ENCODE measurements around the gene NOL4L. TPM values are rescaled to one million over a fixed set of nuclear protein-coding genes. Genes with fewer than 3 reads are reported as not detected.

The NOL4L gene
- polyA plus RNA-seq, 1 donor (not counting 4 experiments of a cell fraction or from before 2014, with no cell fraction given) = 1.0 TPM

GRCh38 chr20:32484958-32485769 lies 100.0 kb downstream of the NOL4L start:
- H3K27ac ChIP-seq (ENCODE audit: control insufficient read depth, insufficient read depth, low read length) = no peak overlapping the region
- H3K4me3 ChIP-seq (ENCODE audit: control insufficient read depth in 2 of 3, extremely low read depth in 1 of 3, insufficient read depth in 2 of 3, low read depth in 1 of 3, low read length in 3 of 3) = peak overlapping the region; percentile 51 to 69 (median 54)
- H3K27me3 ChIP-seq (ENCODE audit: control insufficient read depth, extremely low read depth, insufficient read depth, low read length) = peaks cover 31% of the 10 kb centered on the region
- no peaks in the 10 kb centered on the region for H3K36me3 ChIP-seq (ENCODE audit: control insufficient read depth in 2 of 2, extremely low read depth in 1 of 2, insufficient read depth in 2 of 2, low read length in 2 of 2)
- no peaks in the 10 kb centered on the region for H3K9me3 ChIP-seq (ENCODE audit: control insufficient read depth, low read depth, low read length)
- no peaks in the 10 kb centered on the region for H3K4me1 ChIP-seq (ENCODE audit: control insufficient read depth, extremely low read depth, insufficient read depth, low read length)
- dilution Hi-C loops (cut with MboI; ENCODE audit: extremely low pct_ligation_motif_present, low sequenced_read_pairs) = no loop called here
- DNase-seq (ENCODE audit: low read depth, low spot score) (peak; percentile 17), FAIRE-seq (peak; percentile 58)
- H3K79me2 ChIP-seq (ENCODE audit: control insufficient read depth, insufficient read depth, low read length) = no peaks in the 10 kb centered on the region
- H3K4me2 ChIP-seq (ENCODE audit: control insufficient read depth, extremely low read depth, insufficient read depth, low read depth, low read length) = peak overlapping the region; percentile 90
- TF ChIP-seq CTCF (optimal IDR thresholded peaks at IDR 0.05 in 1 of 3, IDR thresholded peaks at IDR 0.05 in 1 of 3, conservative IDR thresholded peaks at IDR 0.05 in 1 of 3; ENCODE audit: extremely low read depth in 1 of 3, insufficient read depth in 2 of 3, low read length in 3 of 3) (peak; percentile 63 to 87 (median 72)), EZH2 (IDR thresholded peaks at IDR 0.05; ENCODE audit: low read length) (no peak)
- no peak overlapping the region for H3K9ac ChIP-seq (ENCODE audit: control insufficient read depth, extremely low read depth, insufficient read depth, low read length)
- H4K20me1 ChIP-seq (ENCODE audit: control insufficient read depth, extremely low read depth, insufficient read depth, low read length) = no peaks in the 10 kb centered on the region
- peak overlapping the region; percentile 41 for H2AFZ ChIP-seq (ENCODE audit: control insufficient read depth, low read length)
- H3K9me1 ChIP-seq (ENCODE audit: control insufficient read depth, extremely low read depth, insufficient read depth, low read length) = no peaks in the 10 kb centered on the region

- no peak overlapping the region for H3K27ac ChIP-seq (ENCODE audit: control insufficient read depth, insufficient read depth, low read length)
- no peaks in the 10 kb centered on the region for H3K4me1 ChIP-seq (ENCODE audit: control insufficient read depth, extremely low read depth, insufficient read depth, low read length)
- FAIRE-seq = no peak
These were observed 100.7 kb downstream of the NOL4L start for GRCh38 chr20:32484225-32484957.

More at GRCh38 chr20:32484225-32484957, 100.7 kb downstream of the NOL4L start:
- Histone ChIP-seq H3K79me2 (ENCODE audit: control insufficient read depth, insufficient read depth, low read length) (no peaks in the 10 kb centered on the region), H2AFZ (ENCODE audit: control insufficient read depth, low read length) (peak overlapping the region; percentile 40), H4K20me1 (ENCODE audit: control insufficient read depth, extremely low read depth, insufficient read depth, low read length) (no peaks in the 10 kb centered on the region), H3K27me3 (ENCODE audit: control insufficient read depth, extremely low read depth, insufficient read depth, low read length) (peaks cover 33% of the 10 kb centered on the region), H3K4me3 (ENCODE audit: control insufficient read depth in 2 of 3, extremely low read depth in 1 of 3, insufficient read depth in 2 of 3, low read depth in 1 of 3, low read length in 3 of 3) (peak overlapping the region; percentile 51 to 69 (median 54)), H3K9ac (ENCODE audit: control insufficient read depth, extremely low read depth, insufficient read depth, low read length) (peak overlapping the region; percentile 15), H3K9me3 (ENCODE audit: control insufficient read depth, low read depth, low read length) (no peaks in the 10 kb centered on the region), H3K4me2 (ENCODE audit: control insufficient read depth, extremely low read depth, insufficient read depth, low read depth, low read length) (peak overlapping the region; percentile 90), H3K9me1 (ENCODE audit: control insufficient read depth, extremely low read depth, insufficient read depth, low read length) (no peaks in the 10 kb centered on the region), H3K36me3 (ENCODE audit: control insufficient read depth in 2 of 2, extremely low read depth in 1 of 2, insufficient read depth in 2 of 2, low read length in 2 of 2) (no peaks in the 10 kb centered on the region)
- dilution Hi-C loops (cut with MboI; ENCODE audit: extremely low pct_ligation_motif_present, low sequenced_read_pairs) = no loop called here
- TF ChIP-seq EZH2 (IDR thresholded peaks at IDR 0.05; ENCODE audit: low read length) (no peak), CTCF (optimal IDR thresholded peaks at IDR 0.05 in 1 of 3, IDR thresholded peaks at IDR 0.05 in 1 of 3, conservative IDR thresholded peaks at IDR 0.05 in 1 of 3; ENCODE audit: extremely low read depth in 1 of 3, insufficient read depth in 2 of 3, low read length in 3 of 3) (no peak)
- DNase-seq (ENCODE audit: low read depth, low spot score) = no peak

Data from keratinocyte (primary cell).